Liver (tissue), 9 donors: ENCODE measurements around the gene DPEP3. TPM values are rescaled to one million over a fixed set of nuclear protein-coding genes. Genes with fewer than 3 reads are reported as not detected.

ENCODE experiments used
- DNase-seq: peaks from one replicate; pipeline ENCODE4 v3.0.0-alpha.2; 2017; ENCODE audit warnings: low spot score
- H3K27ac ChIP-seq, 2 donors: one replicate each; pipeline ENCODE4 v1.7.0; 2013; ENCODE audit warnings: inconsistent platforms in 2 of 2, low read length in 2 of 2, control low read depth in 1 of 2, low read depth in 1 of 2, mild to moderate bottlenecking in 1 of 2
- H3K27me3 ChIP-seq, 4 donors: one replicate each; pipeline versions ENCODE4 v1.6.1 to v1.7.0; 2013; ENCODE audit warnings: low read length in 3 of 4, inconsistent platforms in 1 of 4, mild to moderate bottlenecking in 1 of 4, moderate library complexity in 1 of 4; ENCODE audit not compliant: control insufficient read depth in 4 of 4, insufficient read depth in 4 of 4
- H3K36me3 ChIP-seq, 4 donors: one replicate each; pipeline versions ENCODE4 v1.6.1 to v1.7.0; 2013; ENCODE audit warnings: low read length in 3 of 4, mild to moderate bottlenecking in 3 of 4, low read depth in 1 of 4, moderate library complexity in 1 of 4; ENCODE audit not compliant: control insufficient read depth in 4 of 4, insufficient read depth in 3 of 4
- H3K4me1 ChIP-seq, 4 donors: one replicate each; pipeline versions ENCODE4 v1.6.1 to v1.7.0; 2013; ENCODE audit warnings: low read length in 3 of 4, mild to moderate bottlenecking in 3 of 4, moderate library complexity in 1 of 4; ENCODE audit not compliant: control insufficient read depth in 4 of 4, insufficient read depth in 4 of 4
- H3K4me3 ChIP-seq, 3 donors: one replicate each; pipeline versions ENCODE4 v1.6.1 to v1.7.0; 2013; ENCODE audit warnings: low read length in 3 of 3, control low read depth in 1 of 3, low read depth in 1 of 3, mild to moderate bottlenecking in 1 of 3
- H3K9ac ChIP-seq, 2 donors: one replicate each; pipeline ENCODE4 v1.7.0; 2013; ENCODE audit warnings: low read length in 2 of 2, mild to moderate bottlenecking in 2 of 2, moderate library complexity in 2 of 2, control low read depth in 1 of 2, low read depth in 1 of 2
- H3K9me3 ChIP-seq, 4 donors: one replicate each; pipeline versions ENCODE4 v1.6.1 to v1.7.0; 2013; ENCODE audit warnings: low read length in 3 of 4; ENCODE audit not compliant: control insufficient read depth in 4 of 4
- ATF3 ChIP-seq: IDR thresholded peaks from 2 replicates; pipeline ENCODE4 v1.6.1; 2016; ENCODE audit warnings: antibody characterized with exemption
- CTCF ChIP-seq: fragments of 150-350 bp; IDR thresholded peaks from 2 replicates; pipeline ENCODE4 v1.5.1; 2017; ENCODE audit warnings: improper control_type of control experiment, low read depth, low read length; ENCODE audit not compliant: missing input control
- EGR1 ChIP-seq, 2 donors: IDR thresholded peaks; 2 replicates each; pipeline ENCODE4 v1.6.1; 2016 to 2018; ENCODE audit warnings: antibody characterized with exemption in 2 of 2, low read depth in 2 of 2
- FOXA1 ChIP-seq: IDR thresholded peaks from 2 replicates; pipeline ENCODE4 v1.6.1; 2016; ENCODE audit warnings: antibody characterized with exemption
- FOXA2 ChIP-seq: IDR thresholded peaks from 2 replicates; pipeline ENCODE4 v1.6.1; 2016; ENCODE audit warnings: antibody characterized with exemption
- GABPA ChIP-seq, 2 donors: IDR thresholded peaks in 1 of 2; conservative IDR thresholded peaks in 1 of 2; 2 replicates each; pipeline ENCODE4 v1.6.1; 2016; ENCODE audit warnings: antibody characterized with exemption in 2 of 2, mild to moderate bottlenecking in 1 of 2, moderate library complexity in 1 of 2
- HNF4A ChIP-seq, 2 donors: conservative IDR thresholded peaks; 2 replicates each; pipeline ENCODE4 v1.6.1; 2016; ENCODE audit warnings: antibody characterized with exemption in 2 of 2, mild to moderate bottlenecking in 2 of 2
- HNF4G ChIP-seq: IDR thresholded peaks from 2 replicates; pipeline ENCODE4 v1.6.1; 2016; ENCODE audit warnings: antibody characterized with exemption
- JUND ChIP-seq, 2 donors: IDR thresholded peaks; 2 replicates each; pipeline ENCODE4 v1.6.1; 2016; ENCODE audit warnings: antibody characterized with exemption in 2 of 2
- MAX ChIP-seq: IDR thresholded peaks from 2 replicates; pipeline ENCODE4 v1.6.1; 2016; ENCODE audit warnings: antibody characterized with exemption
- NR2F2 ChIP-seq: IDR thresholded peaks from 2 replicates; pipeline ENCODE4 v1.6.1; 2016; ENCODE audit warnings: antibody characterized with exemption
- RAD21 ChIP-seq, 2 donors: IDR thresholded peaks; 2 replicates each; pipeline ENCODE4 v1.6.1; 2016; ENCODE audit warnings: antibody characterized with exemption in 2 of 2, mild to moderate bottlenecking in 2 of 2
- REST ChIP-seq: IDR thresholded peaks from 2 replicates; pipeline ENCODE4 v1.6.1; 2016; ENCODE audit warnings: antibody characterized with exemption, mild to moderate bottlenecking
- RXRA ChIP-seq, 2 donors: IDR thresholded peaks; 2 replicates each; pipeline ENCODE4 v1.6.1; 2017 to 2018; ENCODE audit warnings: antibody characterized with exemption in 2 of 2, mild to moderate bottlenecking in 1 of 2
- SP1 ChIP-seq: IDR thresholded peaks from 2 replicates; pipeline ENCODE4 v1.6.1; 2018; ENCODE audit warnings: antibody characterized with exemption, mild to moderate bottlenecking
- TAF1 ChIP-seq: conservative IDR thresholded peaks from 2 replicates; pipeline ENCODE4 v1.6.1; 2016; ENCODE audit warnings: antibody characterized with exemption, mild to moderate bottlenecking
- YY1 ChIP-seq: IDR thresholded peaks from 2 replicates; pipeline ENCODE4 v1.6.1; 2016; ENCODE audit warnings: antibody characterized with exemption, mild to moderate bottlenecking
- ZBTB33 ChIP-seq: IDR thresholded peaks from 2 replicates; pipeline ENCODE4 v1.6.1; 2016; ENCODE audit warnings: antibody characterized with exemption
- WGBS: extraction: QIAGEN DNeasy Blood & Tissue Kit; methylation state at CpG from one replicate; pipeline ENCODE4 v1.1.7; 2013; 5-methylcytosine and 5-hydroxymethylcytosine counted together
- polyA plus RNA-seq, 2 donors: library from polyadenylated mRNA; stranded (reverse) in 1 of 2; unstranded in 1 of 2; fragments of 200-250 nt in 1 of 2; fragments of >200 nt in 1 of 2; fragmentation: Nextera tagmentation in 1 of 2; extraction: Ambion mirVana in 1 of 2; gene quantifications; one replicate each; pipeline versions ENCODE4 v1.2.1 to v1.2.3, GENCODE V29; 2013 to 2015
- total RNA-seq, 2 donors: library from RNA; depleted of rRNA; stranded (reverse); fragments of >200 nt; gene quantifications; one replicate each; pipeline ENCODE4 v1.2.3, GENCODE V29; 2014
- donor health status: healthy.
- donor health status: healthy.
- donor health status: healthy.
- donor health status: healthy.
- donor health status: healthy.

The DPEP3 gene
- total and polyA plus RNA-seq, 4 donors = 0.08 to 0.37 (median 0.22) TPM; not detected in 1

GRCh38 chr16:67964477-67965131, 15.7 kb downstream of the DPEP3 start:
- TF ChIP-seq ZBTB33 (no peak), RXRA (IDR thresholded peaks at IDR 0.05) (peak in 1 of 2 donors; percentile 35), YY1 (no peak), EGR1 (IDR thresholded peaks at IDR 0.05; ENCODE audit: low read depth in 2 of 2) (no peak), RAD21 (IDR thresholded peaks at IDR 0.05) (no peak), TAF1 (no peak), FOXA2 (no peak)
- Histone ChIP-seq H3K4me1 (peaks cover 12 to 45% (median 29%) of the 10 kb centered on the region in 4 donors), H3K27me3 (no peaks in the 10 kb centered on the region), H3K27ac (no peak overlapping the region), H3K9me3 (no peaks in the 10 kb centered on the region), H3K4me3 (no peak overlapping the region), H3K36me3 (no peaks in the 10 kb centered on the region), H3K9ac (no peak overlapping the region)
- no peak for DNase-seq
- WGBS = 85% methylated on average over 6 of the region's 6 CpGs

- TF ChIP-seq ATF3 (no peak), FOXA2 (no peak), MAX (no peak), RXRA (IDR thresholded peaks at IDR 0.05) (no peak), GABPA (IDR thresholded peaks at IDR 0.05 in 1 of 2, conservative IDR thresholded peaks at IDR 0.05 in 1 of 2) (no peak), HNF4A (conservative IDR thresholded peaks at IDR 0.05) (no peak), NR2F2 (no peak), JUND (IDR thresholded peaks at IDR 0.05) (no peak), RAD21 (IDR thresholded peaks at IDR 0.05) (no peak), HNF4G (no peak), CTCF (no peak), TAF1 (no peak), REST (no peak), EGR1 (IDR thresholded peaks at IDR 0.05; ENCODE audit: low read depth in 2 of 2) (no peak), FOXA1 (no peak), YY1 (no peak), ZBTB33 (no peak), SP1 (no peak)
Observed at GRCh38 chr16:67963662-67964321, 16.5 kb downstream of the DPEP3 start.

More at GRCh38 chr16:67963662-67964321, 16.5 kb downstream of the DPEP3 start:
- H3K27ac ChIP-seq = no peak overlapping the region
- H3K9me3 ChIP-seq = no peaks in the 10 kb centered on the region
- no peaks in the 10 kb centered on the region for H3K27me3 ChIP-seq
- peaks cover 10 to 42% (median 27%) of the 10 kb centered on the region in 4 donors for H3K4me1 ChIP-seq
- 73% methylated on average over 32 of the region's 32 CpGs for WGBS
- H3K36me3 ChIP-seq = peaks cover 0 to under 1% (median 0%) of the 10 kb centered on the region in 4 donors
- no peak for DNase-seq
- no peak overlapping the region for H3K4me3 ChIP-seq
- no peak overlapping the region for H3K9ac ChIP-seq
